Liver (tissue), 9 donors: ENCODE data around the gene DHRS12. TPM values are rescaled to one million over a fixed set of nuclear protein-coding genes. Genes with fewer than 3 reads are reported as not detected.

Experiments
- DNase-seq: peaks from one replicate; pipeline ENCODE4 v3.0.0-alpha.2; 2017; ENCODE audit warnings: low spot score
- H3K27ac ChIP-seq, 2 donors: one replicate each; pipeline ENCODE4 v1.7.0; 2013; ENCODE audit warnings: inconsistent platforms in 2 of 2, low read length in 2 of 2, control low read depth in 1 of 2, low read depth in 1 of 2, mild to moderate bottlenecking in 1 of 2
- H3K27me3 ChIP-seq, 4 donors: one replicate each; pipeline versions ENCODE4 v1.6.1 to v1.7.0; 2013; ENCODE audit warnings: low read length in 3 of 4, inconsistent platforms in 1 of 4, mild to moderate bottlenecking in 1 of 4, moderate library complexity in 1 of 4; ENCODE audit not compliant: control insufficient read depth in 4 of 4, insufficient read depth in 4 of 4
- H3K36me3 ChIP-seq, 4 donors: one replicate each; pipeline versions ENCODE4 v1.6.1 to v1.7.0; 2013; ENCODE audit warnings: low read length in 3 of 4, mild to moderate bottlenecking in 3 of 4, low read depth in 1 of 4, moderate library complexity in 1 of 4; ENCODE audit not compliant: control insufficient read depth in 4 of 4, insufficient read depth in 3 of 4
- H3K4me1 ChIP-seq, 4 donors: one replicate each; pipeline versions ENCODE4 v1.6.1 to v1.7.0; 2013; ENCODE audit warnings: low read length in 3 of 4, mild to moderate bottlenecking in 3 of 4, moderate library complexity in 1 of 4; ENCODE audit not compliant: control insufficient read depth in 4 of 4, insufficient read depth in 4 of 4
- H3K4me3 ChIP-seq, 3 donors: one replicate each; pipeline versions ENCODE4 v1.6.1 to v1.7.0; 2013; ENCODE audit warnings: low read length in 3 of 3, control low read depth in 1 of 3, low read depth in 1 of 3, mild to moderate bottlenecking in 1 of 3
- H3K9ac ChIP-seq, 2 donors: one replicate each; pipeline ENCODE4 v1.7.0; 2013; ENCODE audit warnings: low read length in 2 of 2, mild to moderate bottlenecking in 2 of 2, moderate library complexity in 2 of 2, control low read depth in 1 of 2, low read depth in 1 of 2
- H3K9me3 ChIP-seq, 4 donors: one replicate each; pipeline versions ENCODE4 v1.6.1 to v1.7.0; 2013; ENCODE audit warnings: low read length in 3 of 4; ENCODE audit not compliant: control insufficient read depth in 4 of 4
- ATF3 ChIP-seq: IDR thresholded peaks from 2 replicates; pipeline ENCODE4 v1.6.1; 2016; ENCODE audit warnings: antibody characterized with exemption
- CTCF ChIP-seq: fragments of 150-350 bp; IDR thresholded peaks from 2 replicates; pipeline ENCODE4 v1.5.1; 2017; ENCODE audit warnings: improper control_type of control experiment, low read depth, low read length; ENCODE audit not compliant: missing input control
- EGR1 ChIP-seq, 2 donors: IDR thresholded peaks; 2 replicates each; pipeline ENCODE4 v1.6.1; 2016 to 2018; ENCODE audit warnings: antibody characterized with exemption in 2 of 2, low read depth in 2 of 2
- HNF4G ChIP-seq: IDR thresholded peaks from 2 replicates; pipeline ENCODE4 v1.6.1; 2016; ENCODE audit warnings: antibody characterized with exemption
- NR2F2 ChIP-seq: IDR thresholded peaks from 2 replicates; pipeline ENCODE4 v1.6.1; 2016; ENCODE audit warnings: antibody characterized with exemption
- RAD21 ChIP-seq, 2 donors: IDR thresholded peaks; 2 replicates each; pipeline ENCODE4 v1.6.1; 2016; ENCODE audit warnings: antibody characterized with exemption in 2 of 2, mild to moderate bottlenecking in 2 of 2
- REST ChIP-seq: IDR thresholded peaks from 2 replicates; pipeline ENCODE4 v1.6.1; 2016; ENCODE audit warnings: antibody characterized with exemption, mild to moderate bottlenecking
- RXRA ChIP-seq, 2 donors: IDR thresholded peaks; 2 replicates each; pipeline ENCODE4 v1.6.1; 2017 to 2018; ENCODE audit warnings: antibody characterized with exemption in 2 of 2, mild to moderate bottlenecking in 1 of 2
- TAF1 ChIP-seq: conservative IDR thresholded peaks from 2 replicates; pipeline ENCODE4 v1.6.1; 2016; ENCODE audit warnings: antibody characterized with exemption, mild to moderate bottlenecking
- YY1 ChIP-seq: IDR thresholded peaks from 2 replicates; pipeline ENCODE4 v1.6.1; 2016; ENCODE audit warnings: antibody characterized with exemption, mild to moderate bottlenecking
- ZBTB33 ChIP-seq: IDR thresholded peaks from 2 replicates; pipeline ENCODE4 v1.6.1; 2016; ENCODE audit warnings: antibody characterized with exemption
- WGBS: extraction: QIAGEN DNeasy Blood & Tissue Kit; methylation state at CpG from one replicate; pipeline ENCODE4 v1.1.7; 2013; 5-methylcytosine and 5-hydroxymethylcytosine counted together
- polyA plus RNA-seq, 2 donors: library from polyadenylated mRNA; stranded (reverse) in 1 of 2; unstranded in 1 of 2; fragments of 200-250 nt in 1 of 2; fragments of >200 nt in 1 of 2; fragmentation: Nextera tagmentation in 1 of 2; extraction: Ambion mirVana in 1 of 2; gene quantifications; one replicate each; pipeline versions ENCODE4 v1.2.1 to v1.2.3, GENCODE V29; 2013 to 2015
- total RNA-seq, 2 donors: library from RNA; depleted of rRNA; stranded (reverse); fragments of >200 nt; gene quantifications; one replicate each; pipeline ENCODE4 v1.2.3, GENCODE V29; 2014
- donor health status: healthy.
- donor health status: healthy.
- donor health status: healthy.
- donor health status: healthy.
- donor health status: healthy.

Gene DHRS12
- total and polyA plus RNA-seq, 4 donors: 6.5 to 15.5 (median 9.3) TPM

- H3K36me3 ChIP-seq: no peaks in the 10 kb centered on the region
- no peak for DNase-seq
- H3K9me3 ChIP-seq: no peaks in the 10 kb centered on the region
- WGBS: 94% methylated on average over 2 of the region's 2 CpGs
- no peaks in the 10 kb centered on the region for H3K27me3 ChIP-seq
- no peak overlapping the region for H3K9ac ChIP-seq
- H3K27ac ChIP-seq: no peak overlapping the region
- TF ChIP-seq EGR1 (IDR thresholded peaks at IDR 0.05; ENCODE audit: low read depth in 2 of 2): no peak
- TF ChIP-seq RAD21 (IDR thresholded peaks at IDR 0.05): no peak
- TF ChIP-seq HNF4G: no peak
- no peak for TF ChIP-seq REST
- no peak for TF ChIP-seq ZBTB33
- no peak for TF ChIP-seq NR2F2
- no peak for TF ChIP-seq RXRA (IDR thresholded peaks at IDR 0.05)
- no peak for TF ChIP-seq TAF1
- H3K4me3 ChIP-seq: no peak overlapping the region
- peaks cover 9 to 10% (median 9%) of the 10 kb centered on the region in 4 donors for H3K4me1 ChIP-seq
These were observed 69.2 kb downstream of the DHRS12 start for GRCh38 chr13:51734786-51735185.

GRCh38 chr13:51733374-51734298 is 70.3 kb downstream of the DHRS12 start:
- 71% methylated on average over 3 of the region's 3 CpGs for WGBS
- Histone ChIP-seq H3K27me3 (no peaks in the 10 kb centered on the region), H3K9me3 (no peaks in the 10 kb centered on the region), H3K9ac (no peak overlapping the region), H3K36me3 (no peaks in the 10 kb centered on the region), H3K4me1 (peaks cover 6 to 12% (median 7%) of the 10 kb centered on the region in 4 donors), H3K27ac (no peak overlapping the region), H3K4me3 (no peak overlapping the region)
- no peak for DNase-seq
- no peak for TF ChIP-seq ATF3
- peak; percentile 3 for TF ChIP-seq CTCF
- TF ChIP-seq RAD21 (IDR thresholded peaks at IDR 0.05): peak; percentile 14 to 21
- no peak for TF ChIP-seq YY1
- TF ChIP-seq TAF1: no peak
